GM06990 (cell line): ENCODE data around the gene GSTM4.

Experiments used
- DNase-seq: peaks from one replicate; pipeline ENCODE4 v3.0.0-alpha.2; 2011; ENCODE audit not compliant: insufficient read length; ENCODE audit errors: extremely low read depth
- H3K27me3 ChIP-seq: replicated peaks from 2 replicates; pipeline ENCODE4 v1.6.0; 2011; ENCODE audit warnings: low read length; ENCODE audit not compliant: control insufficient read depth, insufficient read depth
- H3K36me3 ChIP-seq: 2 replicates; pipeline ENCODE4 v1.5.1; 2011; ENCODE audit warnings: low read length; ENCODE audit not compliant: control insufficient read depth, insufficient read depth
- H3K4me3 ChIP-seq: replicated peaks from 2 replicates; pipeline ENCODE4 v1.5.1; 2011; ENCODE audit warnings: low read depth, mild to moderate bottlenecking, control low read depth, low read length
- CTCF ChIP-seq: IDR thresholded peaks from 2 replicates; pipeline ENCODE4 v1.5.1; 2011; ENCODE audit warnings: low read length, control low read depth, mild to moderate bottlenecking, inconsistent platforms; ENCODE audit not compliant: insufficient read depth, poor library complexity, severe bottlenecking

The GSTM4 gene

GRCh38 chr1:109650609-109651008 is 5.3 kb upstream of the GSTM4 start:
- no peak for TF ChIP-seq CTCF
- no peak for DNase-seq
- Histone ChIP-seq H3K4me3 (no peak overlapping the region), H3K27me3 (no peaks in the 10 kb centered on the region), H3K36me3 (no peaks in the 10 kb centered on the region)

DNA sequence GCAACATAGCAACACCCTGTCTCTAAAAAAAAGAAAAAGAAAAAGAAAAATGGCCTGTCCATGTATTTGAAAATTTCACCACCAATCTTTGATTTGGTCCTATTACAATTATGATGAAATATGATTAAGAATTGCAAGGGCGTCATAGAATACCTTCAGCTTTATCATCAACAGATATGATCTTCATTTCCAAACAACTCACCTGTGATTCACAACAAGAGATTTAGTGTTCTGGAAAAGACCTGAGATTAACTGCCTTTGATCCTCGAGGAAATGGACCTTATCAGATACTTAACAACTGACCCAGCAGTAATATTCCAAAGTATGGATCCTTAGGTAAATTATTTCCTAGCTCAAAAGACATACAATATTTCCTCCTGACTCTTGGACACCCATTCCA is 3.5 kb upstream of the GSTM4 start:
- Histone ChIP-seq H3K4me3 (no peak overlapping the region), H3K27me3 (no peaks in the 10 kb centered on the region), H3K36me3 (no peaks in the 10 kb centered on the region)
- TF ChIP-seq CTCF: no peak
- no peak for DNase-seq

- no peak overlapping the region for H3K4me3 ChIP-seq
- no peak for TF ChIP-seq CTCF
- DNase-seq: no peak
- no peaks in the 10 kb centered on the region for H3K27me3 ChIP-seq
- H3K36me3 ChIP-seq: no peaks in the 10 kb centered on the region
Observed at GRCh38 chr1:109653306-109653705, 2.6 kb upstream of the GSTM4 start.

- Histone ChIP-seq H3K36me3 (no peaks in the 10 kb centered on the region), H3K27me3 (no peaks in the 10 kb centered on the region), H3K4me3 (no peak overlapping the region)
- no peak for DNase-seq
- TF ChIP-seq CTCF: no peak
Observed at GRCh38 chr1:109654519-109654918, 1.4 kb upstream of the GSTM4 start.

- TF ChIP-seq CTCF: no peak
- H3K36me3 ChIP-seq: no peaks in the 10 kb centered on the region; the same call in none of the 2 replicates
- DNase-seq: no peak
- H3K27me3 ChIP-seq: no peaks in the 10 kb centered on the region
- no peak overlapping the region for H3K4me3 ChIP-seq
Observed at GRCh38 chr1:109657395-109657794, 1.5 kb downstream of the GSTM4 start.

GRCh38 chr1:109657970-109658369 is 2.1 kb downstream of the GSTM4 start:
- Histone ChIP-seq H3K27me3 (no peaks in the 10 kb centered on the region), H3K4me3 (no peak overlapping the region), H3K36me3 (no peaks in the 10 kb centered on the region; the same call in none of the 2 replicates)
- no peak for TF ChIP-seq CTCF
- no peak for DNase-seq
